ENCODE data around the gene KCTD16. TPM values are rescaled to one million over a fixed set of nuclear protein-coding genes. Genes with fewer than 3 reads are reported as not detected.

The KCTD16 gene
- total RNA-seq, 1 experiment from 2014 or later: 0.64 TPM

DNA sequence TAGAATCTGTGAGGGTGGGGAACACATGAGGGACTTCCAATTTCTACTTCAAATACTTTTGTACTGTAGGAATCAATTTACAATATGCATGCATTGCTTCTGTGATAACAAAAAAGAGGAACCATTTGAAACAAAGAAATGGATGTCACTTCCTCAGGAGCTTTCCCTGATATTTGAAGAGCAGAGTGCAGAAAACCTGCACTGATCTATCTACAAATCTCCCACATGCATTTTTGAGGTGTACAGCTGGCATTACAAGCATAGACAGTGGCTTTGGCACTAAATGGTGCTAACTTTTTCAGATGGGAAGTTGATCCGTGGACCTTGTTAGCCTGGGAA is 27.9 kb upstream of the KCTD16 start:
- Histone ChIP-seq H3K9ac (ENCODE audit: low read length) (no peak overlapping the region), H3K9me3 (ENCODE audit: control insufficient read depth in 1 of 2, insufficient read depth in 1 of 2, low read depth in 1 of 2, low read length in 2 of 2) (no peaks in the 10 kb centered on the region), H3K79me2 (ENCODE audit: insufficient read depth, low read length) (no peaks in the 10 kb centered on the region), H3K4me1 (ENCODE audit: control insufficient read depth in 1 of 2, insufficient read depth in 2 of 2, low read length in 2 of 2) (no peaks in the 10 kb centered on the region), H3K9me2 (ENCODE audit: insufficient read depth) (no peaks in the 10 kb centered on the region), H3K4me3 (replicated peaks in 1 of 2; ENCODE audit: low read depth in 1 of 2, low read length in 2 of 2) (no peak overlapping the region), H4K20me1 (ENCODE audit: insufficient read depth) (no peaks in the 10 kb centered on the region), H3K36me3 (ENCODE audit: control insufficient read depth in 1 of 2, insufficient read depth in 2 of 2, low read length in 2 of 2) (no peaks in the 10 kb centered on the region), H3K4me2 (ENCODE audit: low read length) (no peak overlapping the region), H3K27ac (ENCODE audit: low read depth, low read length) (no peak overlapping the region), H3K27me3 (ENCODE audit: insufficient read depth, low read length) (peaks cover 9% of the 10 kb centered on the region; the same call in 1 of the 2 replicates), H2AFZ (ENCODE audit: low read depth, low read length, poor library complexity, severe bottlenecking) (no peak overlapping the region)
- no TSS peak for BruUV-seq (replicated peaks)
- RAD21 ChIA-PET (ENCODE audit: low non-redundant PET in 1 of 2, low total read pairs in 2 of 2, uncharacterized antibody in 2 of 2, unreplicated experiment in 2 of 2): no interaction called here
- POLR2A ChIA-PET: no interaction called here
- CTCF ChIA-PET: interaction anchor here (0.6 to 1.5 kb wide), 4 partner anchors 9 to 22 kb away, joined by 4 to 13 read pairs (median 4); no protein-coding TSS in a partner anchor
- TF ChIP-seq ZFX (IDR thresholded peaks at IDR 0.05): no peak
- no peak for TF ChIP-seq JUND (IDR thresholded peaks at IDR 0.05)
- no peak for TF ChIP-seq SIN3A (IDR thresholded peaks at IDR 0.05; ENCODE audit: low read depth)
- TF ChIP-seq, protein P1, sequence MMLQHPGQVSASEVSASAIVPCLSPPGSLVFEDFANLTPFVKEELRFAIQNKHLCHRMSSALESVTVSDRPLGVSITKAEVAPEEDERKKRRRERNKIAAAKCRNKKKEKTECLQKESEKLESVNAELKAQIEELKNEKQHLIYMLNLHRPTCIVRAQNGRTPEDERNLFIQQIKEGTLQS (IDR thresholded peaks at IDR 0.05): no peak
- TF ChIP-seq, protein P2, sequence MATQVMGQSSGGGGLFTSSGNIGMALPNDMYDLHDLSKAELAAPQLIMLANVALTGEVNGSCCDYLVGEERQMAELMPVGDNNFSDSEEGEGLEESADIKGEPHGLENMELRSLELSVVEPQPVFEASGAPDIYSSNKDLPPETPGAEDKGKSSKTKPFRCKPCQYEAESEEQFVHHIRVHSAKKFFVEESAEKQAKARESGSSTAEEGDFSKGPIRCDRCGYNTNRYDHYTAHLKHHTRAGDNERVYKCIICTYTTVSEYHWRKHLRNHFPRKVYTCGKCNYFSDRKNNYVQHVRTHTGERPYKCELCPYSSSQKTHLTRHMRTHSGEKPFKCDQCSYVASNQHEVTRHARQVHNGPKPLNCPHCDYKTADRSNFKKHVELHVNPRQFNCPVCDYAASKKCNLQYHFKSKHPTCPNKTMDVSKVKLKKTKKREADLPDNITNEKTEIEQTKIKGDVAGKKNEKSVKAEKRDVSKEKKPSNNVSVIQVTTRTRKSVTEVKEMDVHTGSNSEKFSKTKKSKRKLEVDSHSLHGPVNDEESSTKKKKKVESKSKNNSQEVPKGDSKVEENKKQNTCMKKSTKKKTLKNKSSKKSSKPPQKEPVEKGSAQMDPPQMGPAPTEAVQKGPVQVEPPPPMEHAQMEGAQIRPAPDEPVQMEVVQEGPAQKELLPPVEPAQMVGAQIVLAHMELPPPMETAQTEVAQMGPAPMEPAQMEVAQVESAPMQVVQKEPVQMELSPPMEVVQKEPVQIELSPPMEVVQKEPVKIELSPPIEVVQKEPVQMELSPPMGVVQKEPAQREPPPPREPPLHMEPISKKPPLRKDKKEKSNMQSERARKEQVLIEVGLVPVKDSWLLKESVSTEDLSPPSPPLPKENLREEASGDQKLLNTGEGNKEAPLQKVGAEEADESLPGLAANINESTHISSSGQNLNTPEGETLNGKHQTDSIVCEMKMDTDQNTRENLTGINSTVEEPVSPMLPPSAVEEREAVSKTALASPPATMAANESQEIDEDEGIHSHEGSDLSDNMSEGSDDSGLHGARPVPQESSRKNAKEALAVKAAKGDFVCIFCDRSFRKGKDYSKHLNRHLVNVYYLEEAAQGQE (IDR thresholded peaks at IDR 0.05; ENCODE audit: low read depth): no peak
- TF ChIP-seq, protein P3, sequence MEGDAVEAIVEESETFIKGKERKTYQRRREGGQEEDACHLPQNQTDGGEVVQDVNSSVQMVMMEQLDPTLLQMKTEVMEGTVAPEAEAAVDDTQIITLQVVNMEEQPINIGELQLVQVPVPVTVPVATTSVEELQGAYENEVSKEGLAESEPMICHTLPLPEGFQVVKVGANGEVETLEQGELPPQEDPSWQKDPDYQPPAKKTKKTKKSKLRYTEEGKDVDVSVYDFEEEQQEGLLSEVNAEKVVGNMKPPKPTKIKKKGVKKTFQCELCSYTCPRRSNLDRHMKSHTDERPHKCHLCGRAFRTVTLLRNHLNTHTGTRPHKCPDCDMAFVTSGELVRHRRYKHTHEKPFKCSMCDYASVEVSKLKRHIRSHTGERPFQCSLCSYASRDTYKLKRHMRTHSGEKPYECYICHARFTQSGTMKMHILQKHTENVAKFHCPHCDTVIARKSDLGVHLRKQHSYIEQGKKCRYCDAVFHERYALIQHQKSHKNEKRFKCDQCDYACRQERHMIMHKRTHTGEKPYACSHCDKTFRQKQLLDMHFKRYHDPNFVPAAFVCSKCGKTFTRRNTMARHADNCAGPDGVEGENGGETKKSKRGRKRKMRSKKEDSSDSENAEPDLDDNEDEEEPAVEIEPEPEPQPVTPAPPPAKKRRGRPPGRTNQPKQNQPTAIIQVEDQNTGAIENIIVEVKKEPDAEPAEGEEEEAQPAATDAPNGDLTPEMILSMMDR (IDR thresholded peaks at IDR 0.05 in 2 of 3, conservative IDR thresholded peaks at IDR 0.05 in 1 of 3; ENCODE audit: borderline replicate concordance in 1 of 3, insufficient read depth in 1 of 3, low read depth in 2 of 3, low read length in 2 of 3): no peak
- TF ChIP-seq SRF (IDR thresholded peaks at IDR 0.05; ENCODE audit: low read depth): no peak
- no peak for TF ChIP-seq POLR2AphosphoS5 (IDR thresholded peaks at IDR 0.05; ENCODE audit: low read depth, low read length)
- no peak for TF ChIP-seq RAD21 (IDR thresholded peaks at IDR 0.05; ENCODE audit: low read depth)
- no peak for TF ChIP-seq EGR1 (IDR thresholded peaks at IDR 0.05; ENCODE audit: low read depth)
- no peak for TF ChIP-seq TCF7L2 (IDR thresholded peaks at IDR 0.05; ENCODE audit: borderline replicate concordance, extremely low read depth, insufficient read depth, insufficient read length)
- TF ChIP-seq ZNF274 (IDR thresholded peaks at IDR 0.05; ENCODE audit: low read depth, low read length): no peak
- TF ChIP-seq EZH2 (IDR thresholded peaks at IDR 0.05): no peak
- TF ChIP-seq ELF1 (IDR thresholded peaks at IDR 0.05; ENCODE audit: borderline replicate concordance, low read depth): no peak
- TF ChIP-seq SP1 (IDR thresholded peaks at IDR 0.05; ENCODE audit: low read depth): no peak
- no peak for TF ChIP-seq FOSL1 (IDR thresholded peaks at IDR 0.05; ENCODE audit: low read depth)
- TF ChIP-seq, protein P4, sequence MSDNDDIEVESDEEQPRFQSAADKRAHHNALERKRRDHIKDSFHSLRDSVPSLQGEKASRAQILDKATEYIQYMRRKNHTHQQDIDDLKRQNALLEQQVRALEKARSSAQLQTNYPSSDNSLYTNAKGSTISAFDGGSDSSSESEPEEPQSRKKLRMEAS (IDR thresholded peaks at IDR 0.05): no peak
- no peak for TF ChIP-seq YY1 (IDR thresholded peaks at IDR 0.05; ENCODE audit: extremely low read depth, insufficient replicate concordance, low read depth, low read length)
- no peak for TF ChIP-seq POLR2A (IDR thresholded peaks at IDR 0.05; ENCODE audit: borderline replicate concordance, extremely low read depth, insufficient read depth, insufficient read length)
- TF ChIP-seq CEBPB (IDR thresholded peaks at IDR 0.05; ENCODE audit: low read depth): no peak
- ATAC-seq (no peak), DNase-seq (ENCODE audit: low read depth, low spot score) (no peak)
- intact Hi-C loops (cut with micrococcal nuclease): loop anchor here (10.0 kb wide), 2 partner anchors 308 to 1128 kb away; no protein-coding TSS in a partner anchor

Measured in HCT116 (cell line).